ENCODE data around the gene HSDL2. TPM values are rescaled to one million over a fixed set of nuclear protein-coding genes. Genes with fewer than 3 reads are reported as not detected.

Gene HSDL2
- polyA plus RNA-seq, 1 experiment: 47.0 TPM

GRCh38 chr9:112520069-112520468, 140.2 kb downstream of the HSDL2 start:
- no peak for DNase-seq (ENCODE audit: low read depth, low spot score)
- TF ChIP-seq, protein P1, sequence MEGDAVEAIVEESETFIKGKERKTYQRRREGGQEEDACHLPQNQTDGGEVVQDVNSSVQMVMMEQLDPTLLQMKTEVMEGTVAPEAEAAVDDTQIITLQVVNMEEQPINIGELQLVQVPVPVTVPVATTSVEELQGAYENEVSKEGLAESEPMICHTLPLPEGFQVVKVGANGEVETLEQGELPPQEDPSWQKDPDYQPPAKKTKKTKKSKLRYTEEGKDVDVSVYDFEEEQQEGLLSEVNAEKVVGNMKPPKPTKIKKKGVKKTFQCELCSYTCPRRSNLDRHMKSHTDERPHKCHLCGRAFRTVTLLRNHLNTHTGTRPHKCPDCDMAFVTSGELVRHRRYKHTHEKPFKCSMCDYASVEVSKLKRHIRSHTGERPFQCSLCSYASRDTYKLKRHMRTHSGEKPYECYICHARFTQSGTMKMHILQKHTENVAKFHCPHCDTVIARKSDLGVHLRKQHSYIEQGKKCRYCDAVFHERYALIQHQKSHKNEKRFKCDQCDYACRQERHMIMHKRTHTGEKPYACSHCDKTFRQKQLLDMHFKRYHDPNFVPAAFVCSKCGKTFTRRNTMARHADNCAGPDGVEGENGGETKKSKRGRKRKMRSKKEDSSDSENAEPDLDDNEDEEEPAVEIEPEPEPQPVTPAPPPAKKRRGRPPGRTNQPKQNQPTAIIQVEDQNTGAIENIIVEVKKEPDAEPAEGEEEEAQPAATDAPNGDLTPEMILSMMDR (IDR thresholded peaks at IDR 0.05; ENCODE audit: low read depth, low read length): no peak
- ChIA-PET CTCF (no interaction called here), POLR2A (no interaction called here)
- Histone ChIP-seq H3K9me3 (ENCODE audit: control insufficient read depth, insufficient read depth, low read length) (no peaks in the 10 kb centered on the region), H3K27me3 (ENCODE audit: control insufficient read depth, insufficient read depth, low read length) (no peaks in the 10 kb centered on the region), H3K4me3 (ENCODE audit: low read depth, low read length) (no peak overlapping the region), H3K27ac (ENCODE audit: low read depth, low read length) (no peak overlapping the region)

DNA sequence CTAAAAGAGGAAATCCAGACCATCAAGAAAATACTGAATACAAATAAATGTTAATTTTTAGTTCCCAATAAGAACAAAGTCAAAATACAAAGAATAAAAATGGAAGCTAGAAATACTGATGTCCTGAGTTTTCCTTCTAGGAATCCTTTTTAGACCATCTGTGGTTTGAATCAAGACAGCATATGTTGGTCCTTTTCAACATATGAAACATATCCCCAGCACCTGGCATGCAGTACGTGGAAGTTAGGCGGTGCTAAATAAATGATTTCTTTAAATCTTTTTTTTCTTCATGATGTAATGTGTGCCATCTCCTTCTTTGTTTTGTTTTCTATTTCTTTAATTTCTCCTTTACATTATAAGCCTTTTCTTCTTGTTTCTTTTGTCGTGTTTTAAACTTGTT, 140.7 kb downstream of the HSDL2 start:
- ChIA-PET CTCF (no interaction called here), POLR2A (no interaction called here)
- no peak overlapping the region for H3K27ac ChIP-seq (ENCODE audit: low read depth, low read length)
- no peak overlapping the region for H3K4me3 ChIP-seq (ENCODE audit: low read depth, low read length)
- DNase-seq (ENCODE audit: low read depth, low spot score): no peak
- TF ChIP-seq, protein P1 (IDR thresholded peaks at IDR 0.05; ENCODE audit: low read depth, low read length): no peak
- no peaks in the 10 kb centered on the region for H3K9me3 ChIP-seq (ENCODE audit: control insufficient read depth, insufficient read depth, low read length)
- no peaks in the 10 kb centered on the region for H3K27me3 ChIP-seq (ENCODE audit: control insufficient read depth, insufficient read depth, low read length)

Other genes with a start within 250 kb of the HSDL2 start
- gene SUSD1, start 204.8 kb upstream of the HSDL2 start, polyA plus RNA-seq (2011; rRNA removed): 22.8 and 24.2 TPM in 2 replicates
- 28.7 and 34.8 TPM in 2 replicates for gene PTBP3, start 46.5 kb upstream of the HSDL2 start, polyA plus RNA-seq (2011; rRNA removed)
- 0.88 and 1.1 TPM in 2 replicates for gene KIAA1958, start 106.7 kb downstream of the HSDL2 start, polyA plus RNA-seq (2011; rRNA removed)

All from AG04450 (cell line).